PC-9 (cell line): Measurements from ENCODE around the gene GRXCR2. TPM values are rescaled to one million over a fixed set of nuclear protein-coding genes. Genes with fewer than 3 reads are reported as not detected.

Source experiments
- BruUV-seq: library from RNA; stranded (reverse); fragments of 400-500 nt; replicated peaks from 2 replicates; lab custom pipeline; 2021; lab: Mats Ljungman, UMichigan
- CTCF ChIA-PET: fragments of 300-600 bp; sonication (Branson Sonifier 250); formaldehyde crosslinking; loops from one replicate; lab custom pipeline; 2022; ENCODE audit warnings: antibody characterized with exemption; lab: Charles Lee
- POLR2A ChIA-PET: fragments of 300-600 bp; sonication (Branson Sonifier 250); formaldehyde crosslinking; loops from one replicate; lab custom pipeline; 2022; ENCODE audit warnings: antibody characterized with exemption; ENCODE audit not compliant: unreplicated experiment; lab: Charles Lee
- DNase-seq, 2 experiments: peaks; one replicate each; pipeline versions ENCODE4 v3.0.0 to v3.0.0-alpha.2; 2015 to 2022; ENCODE audit warnings: mixed read lengths in 1 of 2
- H2AFZ ChIP-seq: fragments of 200-600 bp; sonication (generic); 2 replicates; pipeline ENCODE4 v1.8.1; 2017; ENCODE audit warnings: antibody characterized with exemption
- H3F3A ChIP-seq: fragments of 200-600 bp; sonication (generic); 2 replicates; pipeline ENCODE4 v1.8.1; 2017; ENCODE audit warnings: antibody characterized with exemption, mild to moderate bottlenecking, low read depth; ENCODE audit not compliant: insufficient read depth
- H3K27ac ChIP-seq: fragments of 200-600 bp; sonication (generic); 2 replicates; pipeline ENCODE4 v1.6.1; 2016; ENCODE audit warnings: mixed run types
- H3K27me3 ChIP-seq: fragments of 200-600 bp; sonication (generic); 2 replicates; pipeline ENCODE4 v1.6.1; 2016; ENCODE audit warnings: low read depth, mixed run types; ENCODE audit not compliant: insufficient read depth
- H3K36me3 ChIP-seq: fragments of 200-600 bp; sonication (generic); 2 replicates; pipeline ENCODE4 v1.6.1; 2016; ENCODE audit warnings: low read depth, mixed run types
- H3K4me1 ChIP-seq: fragments of 200-600 bp; sonication (generic); replicated peaks from 2 replicates; pipeline ENCODE4 v1.6.1; 2016; ENCODE audit warnings: mixed run types; ENCODE audit not compliant: insufficient read depth
- H3K4me2 ChIP-seq: fragments of 200-600 bp; sonication (generic); 2 replicates; pipeline ENCODE4 v1.6.1; 2017; ENCODE audit warnings: mixed run types
- H3K4me3 ChIP-seq: fragments of 200-600 bp; sonication (generic); 2 replicates; pipeline ENCODE4 v1.6.1; 2016; ENCODE audit warnings: mixed run types
- H3K79me2 ChIP-seq: fragments of 200-600 bp; sonication (generic); 2 replicates; pipeline ENCODE4 v1.6.1; 2017; ENCODE audit warnings: low read depth, mixed run types
- H3K9me2 ChIP-seq: fragments of 200-600 bp; sonication (generic); 2 replicates; pipeline ENCODE4 v1.8.1; 2017; ENCODE audit warnings: mild to moderate bottlenecking; ENCODE audit not compliant: insufficient read depth
- H3K9me3 ChIP-seq: fragments of 200-600 bp; sonication (generic); 2 replicates; pipeline ENCODE4 v1.8.1; 2016; ENCODE audit warnings: low read depth; ENCODE audit not compliant: insufficient read depth
- H4K20me1 ChIP-seq: fragments of 200-600 bp; sonication (generic); 2 replicates; pipeline ENCODE4 v1.8.1; 2017; ENCODE audit not compliant: insufficient read depth
- CTCF ChIP-seq: fragments of 200-600 bp; sonication (generic); conservative IDR thresholded peaks from 2 replicates; pipeline ENCODE4 v1.6.1; 2017; ENCODE audit warnings: mixed run types, antibody characterized with exemption, mild to moderate bottlenecking, moderate library complexity
- EZH2 ChIP-seq: fragments of 200-600 bp; sonication (generic); IDR thresholded peaks from 2 replicates; pipeline ENCODE4 v1.8.0; 2017; ENCODE audit warnings: antibody characterized with exemption, low read depth
- intact Hi-C: fragments of 100-400 bp; cut with micrococcal nuclease; formaldehyde crosslinking; loops from one replicate; pipeline ENCODE4 v1.10.0; 2022; ENCODE audit not compliant: unreplicated experiment
- total RNA-seq: library from RNA; stranded (reverse); gene quantifications from 2 replicates; pipeline ENCODE4 v1.2.3, GENCODE V29; 2021

The GRXCR2 gene
- total RNA-seq, 1 experiment from 2014 or later = not detected

GRCh38 chr5:145903867-145904266 is 31.1 kb upstream of the GRXCR2 start:
- ChIA-PET CTCF (interaction anchor here (0.6 kb wide), 2 partner anchors 42 to 146 kb away, joined by 3 to 4 read pairs; no protein-coding TSS in a partner anchor), POLR2A (no interaction called here)
- DNase-seq = no peak

GRCh38 chr5:145903113-145903512 is 30.3 kb upstream of the GRXCR2 start:
- H3K4me1 ChIP-seq = no peaks in the 10 kb centered on the region
- no peak overlapping the region for H3K4me2 ChIP-seq
- H4K20me1 ChIP-seq = no peaks in the 10 kb centered on the region
- intact Hi-C loops = no loop called here
- no peaks in the 10 kb centered on the region for H3K79me2 ChIP-seq
- POLR2A ChIA-PET = no interaction called here
- H3K9me2 ChIP-seq = no peaks in the 10 kb centered on the region
- H3K36me3 ChIP-seq = no peaks in the 10 kb centered on the region
- CTCF ChIA-PET = interaction anchor here (0.6 to 1.2 kb wide), 4 partner anchors 15 to 147 kb away, joined by 3 to 4 read pairs (median 3); no protein-coding TSS in a partner anchor
- H3K27ac ChIP-seq = no peak overlapping the region
- no peak overlapping the region for H3K4me3 ChIP-seq
- H3K27me3 ChIP-seq = no peaks in the 10 kb centered on the region
- no peaks in the 10 kb centered on the region for H3F3A ChIP-seq
- peaks cover 4% of the 10 kb centered on the region; the same call in 1 of the 2 replicates for H3K9me3 ChIP-seq
- TF ChIP-seq CTCF (peak; percentile 62), EZH2 (no peak)
- no TSS peak for BruUV-seq
- DNase-seq = no peak
- no peak overlapping the region for H2AFZ ChIP-seq

More at GRCh38 chr5:145903867-145904266, 31.1 kb upstream of the GRXCR2 start:
- no peaks in the 10 kb centered on the region for H3K36me3 ChIP-seq
- H3F3A ChIP-seq = no peaks in the 10 kb centered on the region
- no TSS peak for BruUV-seq
- peaks cover 4% of the 10 kb centered on the region; the same call in 1 of the 2 replicates for H3K9me3 ChIP-seq
- no peaks in the 10 kb centered on the region for H3K27me3 ChIP-seq
- TF ChIP-seq CTCF (no peak), EZH2 (no peak)
- H3K4me2 ChIP-seq = no peak overlapping the region
- no peaks in the 10 kb centered on the region for H4K20me1 ChIP-seq
- H2AFZ ChIP-seq = no peak overlapping the region
- no peak overlapping the region for H3K4me3 ChIP-seq
- H3K79me2 ChIP-seq = no peaks in the 10 kb centered on the region
- H3K4me1 ChIP-seq = no peaks in the 10 kb centered on the region
- intact Hi-C loops = no loop called here
- no peaks in the 10 kb centered on the region for H3K9me2 ChIP-seq
- no peak overlapping the region for H3K27ac ChIP-seq

GRCh38 chr5:145902421-145902820 is 29.6 kb upstream of the GRXCR2 start:
- no peaks in the 10 kb centered on the region for H3K9me2 ChIP-seq

More at GRCh38 chr5:145902421-145902820, 29.6 kb upstream of the GRXCR2 start:
- CTCF ChIA-PET = interaction anchor here (0.6 to 1.2 kb wide), 2 partner anchors 14 to 37 kb away, joined by 3 read pairs; no protein-coding TSS in a partner anchor
- Histone ChIP-seq H3K9me3 (peaks cover 4% of the 10 kb centered on the region; the same call in 1 of the 2 replicates), H2AFZ (no peak overlapping the region), H3F3A (no peaks in the 10 kb centered on the region), H3K79me2 (no peaks in the 10 kb centered on the region), H3K4me2 (no peak overlapping the region), H3K4me3 (no peak overlapping the region), H3K36me3 (no peaks in the 10 kb centered on the region), H3K27me3 (no peaks in the 10 kb centered on the region), H3K4me1 (no peaks in the 10 kb centered on the region), H3K27ac (no peak overlapping the region), H4K20me1 (no peaks in the 10 kb centered on the region)
- no TSS peak for BruUV-seq
- no peak for TF ChIP-seq CTCF
- DNase-seq = no peak
- POLR2A ChIA-PET = no interaction called here
- intact Hi-C loops = no loop called here
